Lower leg skin (tissue), 4 donors: ENCODE measurements around the gene TM2D1. TPM values are rescaled to one million over a fixed set of nuclear protein-coding genes. Genes with fewer than 3 reads are reported as not detected.

Source experiments
- DNase-seq, 2 donors: peaks; one replicate each; pipeline ENCODE4 v3.0.0-alpha.2; 2019; ENCODE audit warnings: low spot score in 2 of 2
- H3K4me3 ChIP-seq: fragments of 200-600 bp; sonication (generic); 2 replicates; pipeline ENCODE4 v1.5.1; 2017; ENCODE audit warnings: mild to moderate bottlenecking, low read depth; ENCODE audit not compliant: poor library complexity, severe bottlenecking
- POLR2A ChIP-seq, 2 donors: fragments of 450-650 bp; IDR thresholded peaks; one replicate each; pipeline ENCODE4 v1.6.1; 2016 to 2017; ENCODE audit warnings: antibody characterized with exemption in 2 of 2, mild to moderate bottlenecking in 1 of 2, moderate library complexity in 1 of 2
- WGBS, 2 donors: methylation state at CpG; one replicate each; pipeline ENCODE4 v1.1.5; 2018; 5-methylcytosine and 5-hydroxymethylcytosine counted together
- intact Hi-C: fragments of 100-400 bp; cut with DNase I; formaldehyde crosslinking; loops from one replicate; pipeline ENCODE4 v1.15.0; 2023; ENCODE audit warnings: low total_unique reads
- total RNA-seq, 4 donors: library from RNA; depleted of rRNA; stranded (reverse); fragments of >200 nt; gene quantifications; one replicate each; pipeline ENCODE4 v1.1.0, GENCODE V29; 2016
- TF ChIP-seq, protein P1 (sequence below), 3 donors: fragments of 450-650 bp; IDR thresholded peaks; one replicate each; pipeline ENCODE4 v1.5.1; 2016; ENCODE audit warnings: antibody characterized with exemption in 3 of 3, mild to moderate bottlenecking in 3 of 3, moderate library complexity in 2 of 3

TM2D1 gene
- total RNA-seq, 4 donors from 2014 or later: 44.7 to 55.5 (median 50.0) TPM

DNA sequence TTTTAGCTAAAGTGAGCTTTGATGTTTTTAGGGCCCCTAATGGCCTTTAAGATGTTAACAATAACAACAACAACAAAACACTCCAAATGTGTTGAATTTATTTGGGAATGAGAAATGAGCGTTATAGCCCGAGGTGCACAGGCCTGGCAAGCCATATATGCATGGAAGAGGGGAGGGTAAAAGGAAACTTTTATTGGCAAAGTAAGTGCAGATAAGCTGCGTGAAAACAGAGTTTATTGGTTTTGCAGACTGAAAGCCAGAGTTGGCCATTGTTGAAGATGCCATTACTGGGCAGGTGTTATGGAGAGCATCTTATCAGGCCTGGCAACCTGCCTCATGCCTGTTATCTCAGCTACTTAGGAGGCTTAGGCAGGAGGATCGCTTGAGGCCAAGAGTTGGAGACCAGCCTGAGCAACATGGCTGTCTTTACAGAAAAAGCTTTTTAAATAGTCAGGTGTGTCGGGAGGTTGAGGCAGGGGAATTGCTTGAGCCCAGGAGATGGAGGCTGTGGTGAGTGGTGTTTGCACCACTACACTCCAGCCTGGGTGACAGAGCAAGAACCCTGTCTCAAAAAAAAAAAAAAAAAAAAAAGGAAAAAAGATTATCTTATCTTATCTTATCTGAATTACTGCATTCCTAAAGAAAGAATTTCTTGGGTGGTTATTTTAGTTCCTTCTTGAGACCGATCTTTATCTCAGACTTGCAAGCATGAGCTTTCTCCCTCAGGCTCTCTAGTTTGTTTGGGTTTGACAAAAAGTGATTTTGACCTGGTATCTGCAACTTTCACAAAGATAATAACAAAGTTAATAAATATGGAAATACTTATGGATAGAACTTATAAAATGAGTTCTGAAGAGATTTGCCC is 19.0 kb upstream of the TM2D1 start:
- intact Hi-C loops: no loop called here
- peak in 1 of 2 donors; percentile 52 for DNase-seq
- 57 to 65% methylated on average over 6 of the region's 6 CpGs for WGBS, 2 donors
- TF ChIP-seq POLR2A (IDR thresholded peaks at IDR 0.05): no peak
- TF ChIP-seq, protein P1, sequence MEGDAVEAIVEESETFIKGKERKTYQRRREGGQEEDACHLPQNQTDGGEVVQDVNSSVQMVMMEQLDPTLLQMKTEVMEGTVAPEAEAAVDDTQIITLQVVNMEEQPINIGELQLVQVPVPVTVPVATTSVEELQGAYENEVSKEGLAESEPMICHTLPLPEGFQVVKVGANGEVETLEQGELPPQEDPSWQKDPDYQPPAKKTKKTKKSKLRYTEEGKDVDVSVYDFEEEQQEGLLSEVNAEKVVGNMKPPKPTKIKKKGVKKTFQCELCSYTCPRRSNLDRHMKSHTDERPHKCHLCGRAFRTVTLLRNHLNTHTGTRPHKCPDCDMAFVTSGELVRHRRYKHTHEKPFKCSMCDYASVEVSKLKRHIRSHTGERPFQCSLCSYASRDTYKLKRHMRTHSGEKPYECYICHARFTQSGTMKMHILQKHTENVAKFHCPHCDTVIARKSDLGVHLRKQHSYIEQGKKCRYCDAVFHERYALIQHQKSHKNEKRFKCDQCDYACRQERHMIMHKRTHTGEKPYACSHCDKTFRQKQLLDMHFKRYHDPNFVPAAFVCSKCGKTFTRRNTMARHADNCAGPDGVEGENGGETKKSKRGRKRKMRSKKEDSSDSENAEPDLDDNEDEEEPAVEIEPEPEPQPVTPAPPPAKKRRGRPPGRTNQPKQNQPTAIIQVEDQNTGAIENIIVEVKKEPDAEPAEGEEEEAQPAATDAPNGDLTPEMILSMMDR (IDR thresholded peaks at IDR 0.05): no peak
- no peak overlapping the region for H3K4me3 ChIP-seq

DNA sequence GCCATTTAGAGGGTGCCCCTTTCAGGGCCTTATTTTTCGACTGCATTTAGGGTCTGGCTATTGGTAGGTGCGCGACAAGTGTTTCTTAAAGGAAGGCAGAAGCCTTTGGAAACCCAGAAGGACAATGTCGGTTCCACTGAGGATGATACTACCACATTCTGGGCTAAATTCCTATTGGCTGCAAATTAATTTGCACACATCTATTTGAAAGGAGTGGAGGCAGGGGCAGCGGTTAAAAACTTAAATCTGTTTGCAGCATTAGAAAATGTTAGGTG is 18.4 kb upstream of the TM2D1 start:
- intact Hi-C loops: no loop called here
- WGBS, 2 donors: 44 to 54% methylated on average over 5 of the region's 5 CpGs
- no peak overlapping the region for H3K4me3 ChIP-seq
- TF ChIP-seq, protein P1 (IDR thresholded peaks at IDR 0.05): no peak
- TF ChIP-seq POLR2A (IDR thresholded peaks at IDR 0.05): no peak
- no peak for DNase-seq

DNA sequence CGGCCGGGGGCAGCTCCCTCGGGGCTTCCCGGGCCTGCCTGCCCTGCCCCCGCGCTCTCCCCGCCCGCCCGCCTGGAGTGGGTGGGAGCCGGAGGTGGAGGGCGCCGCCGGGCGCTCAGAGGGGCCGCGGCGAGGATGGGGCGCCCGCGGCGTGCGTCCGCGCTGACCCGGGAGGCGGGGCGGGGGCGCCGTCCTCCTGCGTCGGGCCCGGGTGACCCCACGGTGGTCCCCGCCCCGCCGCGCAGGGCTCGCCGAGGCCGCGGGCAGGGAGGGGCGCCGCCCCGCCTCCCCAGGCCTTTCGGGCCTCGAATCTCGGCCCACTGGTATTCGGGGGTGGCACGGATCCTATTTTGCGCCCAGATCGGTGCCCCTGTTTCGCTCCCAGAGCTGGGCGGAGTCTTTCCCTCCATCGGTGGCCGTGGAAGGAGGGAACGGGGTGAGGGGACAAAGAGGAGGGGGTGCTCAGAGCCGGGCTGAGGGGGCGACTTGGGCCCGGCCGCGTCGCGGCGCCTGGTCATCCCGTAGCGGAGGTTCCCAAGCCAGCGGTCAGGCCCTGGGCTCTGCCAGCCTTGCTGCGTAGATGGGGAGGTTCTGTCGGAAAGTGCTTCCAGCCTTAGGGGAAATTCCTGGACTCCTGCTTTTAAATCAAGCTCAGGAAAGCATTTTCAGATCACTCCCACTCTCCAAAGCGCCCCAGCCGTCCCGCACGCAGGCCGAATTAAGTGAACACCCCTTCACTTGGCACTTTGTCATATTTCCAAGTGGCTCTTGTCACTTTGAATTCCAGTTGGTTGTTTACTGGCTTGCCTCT is 17.9 kb upstream of the TM2D1 start:
- intact Hi-C loops: no loop called here
- peak in 1 of 2 donors; percentile 86 for DNase-seq
- WGBS, 2 donors: 1 to 2% methylated on average over 37 to 42 of the region's 74 CpGs
- TF ChIP-seq, protein P1 (IDR thresholded peaks at IDR 0.05): no peak
- TF ChIP-seq POLR2A (IDR thresholded peaks at IDR 0.05): no peak
- peak overlapping the region; percentile 82 for H3K4me3 ChIP-seq

DNA sequence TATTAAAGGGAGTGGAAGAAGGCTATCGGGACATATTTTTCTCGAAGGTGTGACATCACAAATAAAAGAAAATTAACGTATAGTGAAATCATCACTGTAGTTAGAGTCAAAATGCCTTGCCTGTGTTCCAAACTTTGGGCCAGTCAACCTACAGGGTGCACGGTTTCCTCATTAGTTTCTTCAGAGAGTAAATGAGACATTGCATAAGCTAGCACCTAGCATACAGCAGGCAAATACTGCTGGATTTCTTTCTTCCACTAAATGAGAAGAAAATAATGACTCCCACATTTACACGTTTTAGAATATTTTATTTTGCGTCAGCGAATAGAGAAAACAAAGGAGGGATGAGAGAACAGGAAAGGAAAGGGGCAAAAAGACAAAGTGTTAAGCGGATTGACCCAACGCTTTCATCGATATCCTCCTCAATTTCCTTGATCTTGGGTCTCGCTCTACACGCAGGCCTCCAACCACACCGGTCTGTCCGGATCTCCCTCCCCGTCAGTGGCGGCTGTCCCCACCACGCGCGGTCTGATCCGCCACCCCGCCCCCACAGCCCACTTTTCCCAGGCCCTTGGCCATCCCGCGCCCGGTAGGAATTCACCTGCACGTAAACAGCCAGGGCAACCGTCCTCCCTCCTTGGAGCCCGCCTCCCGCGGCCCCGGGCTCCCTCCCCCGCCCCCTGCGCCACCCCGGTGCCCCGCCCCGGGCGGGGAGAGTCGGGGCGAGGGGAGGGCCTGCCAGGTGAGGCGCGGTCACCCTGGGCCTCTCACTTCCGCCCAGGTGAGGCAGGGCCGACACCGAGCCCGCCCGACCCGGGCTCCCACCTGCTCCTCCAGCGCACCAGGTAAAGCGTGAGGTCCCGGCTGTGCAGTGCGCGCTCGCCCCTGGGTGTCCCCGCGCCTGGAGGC is 17.0 kb upstream of the TM2D1 start, which contains the start of gene PATJ:
Gene PATJ, plus strand, starts transcription at position 770 of the 909 bp plus-strand sequence. CDS start 20,413 bp downstream, outside the sequence.
- WGBS, 2 donors: 5 to 6% methylated on average over 35 to 37 of the region's 54 CpGs
- peak within 1 kb of the TSS; percentile 82 for H3K4me3 ChIP-seq
- peak; percentile 50 to 91 for DNase-seq
- intact Hi-C loops: no loop called here
- TF ChIP-seq, protein P1 (IDR thresholded peaks at IDR 0.05): no peak
- TF ChIP-seq POLR2A (IDR thresholded peaks at IDR 0.05): no peak
